Measurements from ENCODE around the gene KRTAP19-3. TPM values are rescaled to one million over a fixed set of nuclear protein-coding genes. Genes with fewer than 3 reads are reported as not detected.

Gene KRTAP19-3
- total RNA-seq, 2 experiments from 2014 or later, result not detected

DNA sequence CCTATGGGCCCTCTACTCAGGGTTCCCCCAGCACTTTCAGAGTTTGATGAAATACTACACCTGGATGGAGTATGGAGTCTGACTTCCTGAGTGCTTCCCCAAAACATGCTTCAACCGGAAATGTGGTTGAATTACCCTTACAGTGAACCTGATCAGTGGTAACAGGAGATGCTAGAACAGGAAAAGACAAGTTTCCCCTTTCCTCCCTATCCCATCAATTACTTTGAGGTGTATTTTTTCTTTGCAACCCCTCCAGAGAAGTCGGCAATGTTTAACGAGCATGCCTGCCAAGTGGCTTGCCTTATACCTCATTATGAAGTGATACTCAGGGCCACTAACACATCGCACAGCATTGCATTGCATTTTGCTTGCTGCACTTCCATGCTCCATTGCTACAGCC is 44.8 kb downstream of the KRTAP19-3 start:
- Histone ChIP-seq H3K9me3 (ENCODE audit: low read length) (no peaks in the 10 kb centered on the region), H4K20me1 (ENCODE audit: insufficient read depth, low read length) (no peaks in the 10 kb centered on the region), H3K79me2 (ENCODE audit: insufficient read depth, low read depth, low read length) (no peaks in the 10 kb centered on the region), H3K4me3 (ENCODE audit: low read depth, low read length, poor library complexity, severe bottlenecking) (no peak overlapping the region), H3K36me3 (ENCODE audit: insufficient read depth, low read length) (no peaks in the 10 kb centered on the region), H3K27ac (ENCODE audit: low read depth, low read length, poor library complexity, severe bottlenecking) (no peak overlapping the region), H2AFZ (ENCODE audit: low read length) (no peak overlapping the region), H3K4me1 (ENCODE audit: insufficient read depth, low read length, poor library complexity, severe bottlenecking) (no peaks in the 10 kb centered on the region), H3K9me2 (ENCODE audit: insufficient read depth, low read length) (no peaks in the 10 kb centered on the region; the same call in 1 of the 2 replicates), H3K4me2 (ENCODE audit: low read length) (no peak overlapping the region)
- TF ChIP-seq, protein P1, sequence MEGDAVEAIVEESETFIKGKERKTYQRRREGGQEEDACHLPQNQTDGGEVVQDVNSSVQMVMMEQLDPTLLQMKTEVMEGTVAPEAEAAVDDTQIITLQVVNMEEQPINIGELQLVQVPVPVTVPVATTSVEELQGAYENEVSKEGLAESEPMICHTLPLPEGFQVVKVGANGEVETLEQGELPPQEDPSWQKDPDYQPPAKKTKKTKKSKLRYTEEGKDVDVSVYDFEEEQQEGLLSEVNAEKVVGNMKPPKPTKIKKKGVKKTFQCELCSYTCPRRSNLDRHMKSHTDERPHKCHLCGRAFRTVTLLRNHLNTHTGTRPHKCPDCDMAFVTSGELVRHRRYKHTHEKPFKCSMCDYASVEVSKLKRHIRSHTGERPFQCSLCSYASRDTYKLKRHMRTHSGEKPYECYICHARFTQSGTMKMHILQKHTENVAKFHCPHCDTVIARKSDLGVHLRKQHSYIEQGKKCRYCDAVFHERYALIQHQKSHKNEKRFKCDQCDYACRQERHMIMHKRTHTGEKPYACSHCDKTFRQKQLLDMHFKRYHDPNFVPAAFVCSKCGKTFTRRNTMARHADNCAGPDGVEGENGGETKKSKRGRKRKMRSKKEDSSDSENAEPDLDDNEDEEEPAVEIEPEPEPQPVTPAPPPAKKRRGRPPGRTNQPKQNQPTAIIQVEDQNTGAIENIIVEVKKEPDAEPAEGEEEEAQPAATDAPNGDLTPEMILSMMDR (conservative IDR thresholded peaks at IDR 0.05; ENCODE audit: low read length), result no peak
- TF ChIP-seq EZH2phosphoT487 (IDR thresholded peaks at IDR 0.05; ENCODE audit: borderline replicate concordance, low read depth, low read length), result no peak
- no TSS peak for BruUV-seq (replicated peaks)
- DNase-seq (ENCODE audit: low spot score), result no peak
- POLR2A ChIA-PET, result no interaction called here
- intact Hi-C loops (cut with micrococcal nuclease; ENCODE audit: unreplicated experiment), result no loop called here
- CTCF ChIA-PET (ENCODE audit: unreplicated experiment), result no interaction called here

DNA sequence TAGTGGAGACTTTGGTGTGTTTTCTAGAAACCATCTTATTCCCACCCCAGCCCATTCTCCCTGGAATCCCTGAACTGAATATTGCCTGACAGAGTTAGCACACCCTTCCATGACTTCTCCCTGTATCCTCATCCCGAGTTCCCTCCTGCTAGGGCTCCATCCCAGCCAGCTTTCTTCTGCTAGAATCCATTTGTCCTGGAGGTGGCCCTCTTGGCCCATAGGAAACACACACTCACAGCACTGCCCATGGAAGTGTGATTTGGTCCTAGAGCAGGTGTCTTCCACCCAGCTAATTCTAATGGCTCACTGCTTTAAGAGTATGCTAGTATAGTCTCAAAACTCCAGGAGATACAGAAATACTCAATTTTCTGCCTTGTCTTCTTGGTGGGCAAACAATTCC is 47.6 kb downstream of the KRTAP19-3 start:
- TF ChIP-seq, protein P1 (conservative IDR thresholded peaks at IDR 0.05; ENCODE audit: low read length), result no peak
- TF ChIP-seq EZH2phosphoT487 (IDR thresholded peaks at IDR 0.05; ENCODE audit: borderline replicate concordance, low read depth, low read length), result no peak
- Histone ChIP-seq H3K4me2 (ENCODE audit: low read length) (no peak overlapping the region), H3K36me3 (ENCODE audit: insufficient read depth, low read length) (no peaks in the 10 kb centered on the region), H3K79me2 (ENCODE audit: insufficient read depth, low read depth, low read length) (no peaks in the 10 kb centered on the region), H2AFZ (ENCODE audit: low read length) (no peak overlapping the region), H3K27ac (ENCODE audit: low read depth, low read length, poor library complexity, severe bottlenecking) (no peak overlapping the region), H3K4me3 (ENCODE audit: low read depth, low read length, poor library complexity, severe bottlenecking) (no peak overlapping the region), H4K20me1 (ENCODE audit: insufficient read depth, low read length) (no peaks in the 10 kb centered on the region), H3K9me3 (ENCODE audit: low read length) (no peaks in the 10 kb centered on the region), H3K9me2 (ENCODE audit: insufficient read depth, low read length) (no peaks in the 10 kb centered on the region), H3K4me1 (ENCODE audit: insufficient read depth, low read length, poor library complexity, severe bottlenecking) (no peaks in the 10 kb centered on the region)
- no TSS peak for BruUV-seq (replicated peaks)
- intact Hi-C loops (cut with micrococcal nuclease; ENCODE audit: unreplicated experiment), result no loop called here
- DNase-seq (ENCODE audit: low spot score), result no peak
- CTCF ChIA-PET (ENCODE audit: unreplicated experiment), result no interaction called here
- POLR2A ChIA-PET, result no interaction called here

DNA sequence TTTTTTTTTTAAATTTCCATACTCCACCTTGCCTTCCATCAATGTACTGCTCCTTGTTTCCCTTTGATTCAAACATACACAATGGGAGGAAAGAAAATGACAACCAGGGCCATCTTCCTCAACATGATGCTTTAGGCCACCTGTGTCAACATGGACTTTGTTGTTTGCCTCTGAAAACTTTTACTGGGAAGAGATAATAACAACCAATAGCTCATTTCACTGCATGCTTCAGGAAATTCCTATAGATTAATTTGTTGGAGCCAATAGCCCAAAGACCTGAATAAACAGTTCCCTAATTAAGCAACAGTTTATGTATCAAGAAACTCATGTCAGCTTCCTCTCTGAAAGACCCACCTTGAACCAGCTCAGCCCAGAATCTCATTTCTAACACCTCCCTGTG is 48.6 kb downstream of the KRTAP19-3 start:
- ChIA-PET POLR2A (interaction anchor here (0.6 to 1.4 kb wide), 3 partner anchors 84 to 209 kb away, joined by 4 to 8 read pairs (median 6); no protein-coding TSS in a partner anchor), CTCF (ENCODE audit: unreplicated experiment) (no interaction called here)
- no peak overlapping the region for H3K4me3 ChIP-seq (ENCODE audit: low read depth, low read length, poor library complexity, severe bottlenecking)
- DNase-seq (ENCODE audit: low spot score), result no peak
- H3K79me2 ChIP-seq (ENCODE audit: insufficient read depth, low read depth, low read length), result no peaks in the 10 kb centered on the region
- intact Hi-C loops (cut with micrococcal nuclease; ENCODE audit: unreplicated experiment), result no loop called here
- no peaks in the 10 kb centered on the region for H3K4me1 ChIP-seq (ENCODE audit: insufficient read depth, low read length, poor library complexity, severe bottlenecking)
- TF ChIP-seq, protein P1 (conservative IDR thresholded peaks at IDR 0.05; ENCODE audit: low read length), result no peak
- no peak overlapping the region for H3K27ac ChIP-seq (ENCODE audit: low read depth, low read length, poor library complexity, severe bottlenecking)
- H2AFZ ChIP-seq (ENCODE audit: low read length), result no peak overlapping the region
- no peak overlapping the region for H3K4me2 ChIP-seq (ENCODE audit: low read length)
- H4K20me1 ChIP-seq (ENCODE audit: insufficient read depth, low read length), result no peaks in the 10 kb centered on the region
- no TSS peak for BruUV-seq (replicated peaks)
- no peaks in the 10 kb centered on the region for H3K36me3 ChIP-seq (ENCODE audit: insufficient read depth, low read length)
- no peaks in the 10 kb centered on the region for H3K9me3 ChIP-seq (ENCODE audit: low read length)
- H3K9me2 ChIP-seq (ENCODE audit: insufficient read depth, low read length), result no peaks in the 10 kb centered on the region

Small RNAs within 50 kb of the gene (small RNA-seq; reads per million reads assigned to genes)
- gene AP000567.1 (not detected), gene KRTAP19-10P (not detected), gene KRTAP19-11P (not detected), gene KRTAP19-9P (not detected)

Other genes with a start within 250 kb of the KRTAP19-3 start
- gene KRTAP24-1, start 209.1 kb downstream of the KRTAP19-3 start, total RNA-seq (2014; rRNA removed; shearing (Covaris generic)), result not detected in 2 replicates
- not detected in 2 replicates for gene KRTAP24-1, start 209.1 kb downstream of the KRTAP19-3 start, total RNA-seq (2022)
- gene KRTAP25-1, start 202.5 kb downstream of the KRTAP19-3 start, total RNA-seq (2014; rRNA removed; shearing (Covaris generic)), result not detected in 2 replicates
- not detected in 2 replicates for gene KRTAP25-1, start 202.5 kb downstream of the KRTAP19-3 start, total RNA-seq (2022)
- gene KRTAP26-1, start 171.7 kb downstream of the KRTAP19-3 start, total RNA-seq (2014; rRNA removed; shearing (Covaris generic)), result not detected in 2 replicates
- gene KRTAP26-1, start 171.7 kb downstream of the KRTAP19-3 start, total RNA-seq (2022), result not detected in 2 replicates
- not detected in 2 replicates for gene KRTAP27-1, start 154.3 kb downstream of the KRTAP19-3 start, total RNA-seq (2014; rRNA removed; shearing (Covaris generic))
- not detected in 2 replicates for gene KRTAP27-1, start 154.3 kb downstream of the KRTAP19-3 start, total RNA-seq (2022)
- gene KRTAP23-1, start 143.4 kb downstream of the KRTAP19-3 start, total RNA-seq (2014; rRNA removed; shearing (Covaris generic)), result not detected in 2 replicates
- gene KRTAP23-1, start 143.4 kb downstream of the KRTAP19-3 start, total RNA-seq (2022), result not detected in 2 replicates
- gene KRTAP13-2, start 119.7 kb downstream of the KRTAP19-3 start, total RNA-seq (2014; rRNA removed; shearing (Covaris generic)), result not detected in 2 replicates
- not detected in 2 replicates for gene KRTAP13-2, start 119.7 kb downstream of the KRTAP19-3 start, total RNA-seq (2022)
- not detected in 2 replicates for gene KRTAP13-1, start 96.0 kb downstream of the KRTAP19-3 start, total RNA-seq (2014; rRNA removed; shearing (Covaris generic))
- not detected in 2 replicates for gene KRTAP13-1, start 96.0 kb downstream of the KRTAP19-3 start, total RNA-seq (2022)
- not detected in 2 replicates for gene KRTAP13-3, start 66.1 kb downstream of the KRTAP19-3 start, total RNA-seq (2014; rRNA removed; shearing (Covaris generic))
- gene KRTAP13-3, start 66.1 kb downstream of the KRTAP19-3 start, total RNA-seq (2022), result not detected in 2 replicates
- gene KRTAP13-4, start 61.8 kb downstream of the KRTAP19-3 start, total RNA-seq (2014; rRNA removed; shearing (Covaris generic)), result not detected in 2 replicates
- not detected in 2 replicates for gene KRTAP13-4, start 61.8 kb downstream of the KRTAP19-3 start, total RNA-seq (2022)
- gene KRTAP15-1, start 51.7 kb downstream of the KRTAP19-3 start, total RNA-seq (2014; rRNA removed; shearing (Covaris generic)), result not detected in 2 replicates
- not detected in 2 replicates for gene KRTAP15-1, start 51.7 kb downstream of the KRTAP19-3 start, total RNA-seq (2022)
- not detected in 2 replicates for gene KRTAP19-1, start 11.6 kb downstream of the KRTAP19-3 start, total RNA-seq (2014; rRNA removed; shearing (Covaris generic))
- not detected in 2 replicates for gene KRTAP19-1, start 11.6 kb downstream of the KRTAP19-3 start, total RNA-seq (2022)
- not detected in 2 replicates for gene KRTAP19-2, start 4.6 kb downstream of the KRTAP19-3 start, total RNA-seq (2014; rRNA removed; shearing (Covaris generic))
- gene KRTAP19-2, start 4.6 kb downstream of the KRTAP19-3 start, total RNA-seq (2022), result not detected in 2 replicates
- not detected in 2 replicates for gene KRTAP19-4, start 5.2 kb upstream of the KRTAP19-3 start, total RNA-seq (2014; rRNA removed; shearing (Covaris generic))
- not detected in 2 replicates for gene KRTAP19-4, start 5.2 kb upstream of the KRTAP19-3 start, total RNA-seq (2022)
- not detected in 2 replicates for gene KRTAP19-5, start 10.1 kb upstream of the KRTAP19-3 start, total RNA-seq (2014; rRNA removed; shearing (Covaris generic))
- not detected in 2 replicates for gene KRTAP19-5, start 10.1 kb upstream of the KRTAP19-3 start, total RNA-seq (2022)
- gene KRTAP19-6, start 49.9 kb upstream of the KRTAP19-3 start, total RNA-seq (2014; rRNA removed; shearing (Covaris generic)), result not detected in 2 replicates
- gene KRTAP19-6, start 49.9 kb upstream of the KRTAP19-3 start, total RNA-seq (2022), result not detected in 2 replicates
- gene KRTAP19-7, start 69.3 kb upstream of the KRTAP19-3 start, total RNA-seq (2014; rRNA removed; shearing (Covaris generic)), result not detected in 2 replicates
- not detected in 2 replicates for gene KRTAP19-7, start 69.3 kb upstream of the KRTAP19-3 start, total RNA-seq (2022)
- not detected in 2 replicates for gene KRTAP22-2, start 98.4 kb upstream of the KRTAP19-3 start, total RNA-seq (2014; rRNA removed; shearing (Covaris generic))
- gene KRTAP22-2, start 98.4 kb upstream of the KRTAP19-3 start, total RNA-seq (2022), result not detected in 2 replicates
- gene KRTAP6-3, start 100.4 kb upstream of the KRTAP19-3 start, total RNA-seq (2014; rRNA removed; shearing (Covaris generic)), result not detected in 2 replicates
- not detected in 2 replicates for gene KRTAP6-3, start 100.4 kb upstream of the KRTAP19-3 start, total RNA-seq (2022)
- gene KRTAP6-2, start 106.9 kb upstream of the KRTAP19-3 start, total RNA-seq (2014; rRNA removed; shearing (Covaris generic)), result not detected in 2 replicates
- gene KRTAP6-2, start 106.9 kb upstream of the KRTAP19-3 start, total RNA-seq (2022), result not detected in 2 replicates
- gene KRTAP22-1, start 109.1 kb upstream of the KRTAP19-3 start, total RNA-seq (2014; rRNA removed; shearing (Covaris generic)), result not detected in 2 replicates
- not detected in 2 replicates for gene KRTAP22-1, start 109.1 kb upstream of the KRTAP19-3 start, total RNA-seq (2022)
- gene KRTAP6-1, start 121.9 kb upstream of the KRTAP19-3 start, total RNA-seq (2014; rRNA removed; shearing (Covaris generic)), result not detected in 2 replicates
- not detected in 2 replicates for gene KRTAP6-1, start 121.9 kb upstream of the KRTAP19-3 start, total RNA-seq (2022)
- not detected in 2 replicates for gene KRTAP20-1, start 124.4 kb upstream of the KRTAP19-3 start, total RNA-seq (2014; rRNA removed; shearing (Covaris generic))
- not detected in 2 replicates for gene KRTAP20-1, start 124.4 kb upstream of the KRTAP19-3 start, total RNA-seq (2022)
- gene KRTAP20-4, start 128.6 kb upstream of the KRTAP19-3 start, total RNA-seq (2014; rRNA removed; shearing (Covaris generic)), result not detected in 2 replicates
- not detected in 2 replicates for gene KRTAP20-4, start 128.6 kb upstream of the KRTAP19-3 start, total RNA-seq (2022)
- gene KRTAP20-2, start 143.2 kb upstream of the KRTAP19-3 start, total RNA-seq (2014; rRNA removed; shearing (Covaris generic)), result not detected in 2 replicates
- not detected in 2 replicates for gene KRTAP20-2, start 143.2 kb upstream of the KRTAP19-3 start, total RNA-seq (2022)
- gene KRTAP20-3, start 150.9 kb upstream of the KRTAP19-3 start, total RNA-seq (2014; rRNA removed; shearing (Covaris generic)), result not detected in 2 replicates
- not detected in 2 replicates for gene KRTAP20-3, start 150.9 kb upstream of the KRTAP19-3 start, total RNA-seq (2022)
- not detected in 2 replicates for gene KRTAP21-3, start 226.8 kb upstream of the KRTAP19-3 start, total RNA-seq (2014; rRNA removed; shearing (Covaris generic))
- not detected in 2 replicates for gene KRTAP21-3, start 226.8 kb upstream of the KRTAP19-3 start, total RNA-seq (2022)

Data from OCI-LY7 (cell line).